ENCODE measurements around the gene SCO1.
A peak's percentile ranks its signal among the peaks of the same experiment; 100 is the strongest.
"Not testable (repeated sequence)": the region's sequence is repeated elsewhere in the genome, so short reads cannot be mapped to it uniquely, and the experiment has no call there.

The SCO1 gene

DNA sequence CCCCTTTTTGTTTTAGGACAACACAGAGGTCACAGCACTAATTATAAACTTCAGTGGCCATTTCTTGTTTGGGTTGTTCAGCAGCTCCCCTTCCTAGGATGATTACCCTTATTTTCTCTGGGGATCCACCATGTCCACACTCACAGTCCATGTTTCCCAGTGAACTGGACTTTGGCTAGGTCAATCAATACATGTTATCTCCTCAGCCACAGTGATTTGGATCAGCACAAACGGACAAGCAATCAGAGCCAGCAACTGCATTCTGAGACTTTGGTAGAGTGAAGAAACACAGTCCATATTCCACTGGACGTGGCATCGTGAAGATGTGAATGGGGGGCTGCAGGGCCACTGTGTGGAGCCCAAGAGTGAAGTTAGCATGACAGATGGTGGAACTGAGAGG is 27.9 kb upstream of the SCO1 start:
- no peak for DNase-seq

DNA sequence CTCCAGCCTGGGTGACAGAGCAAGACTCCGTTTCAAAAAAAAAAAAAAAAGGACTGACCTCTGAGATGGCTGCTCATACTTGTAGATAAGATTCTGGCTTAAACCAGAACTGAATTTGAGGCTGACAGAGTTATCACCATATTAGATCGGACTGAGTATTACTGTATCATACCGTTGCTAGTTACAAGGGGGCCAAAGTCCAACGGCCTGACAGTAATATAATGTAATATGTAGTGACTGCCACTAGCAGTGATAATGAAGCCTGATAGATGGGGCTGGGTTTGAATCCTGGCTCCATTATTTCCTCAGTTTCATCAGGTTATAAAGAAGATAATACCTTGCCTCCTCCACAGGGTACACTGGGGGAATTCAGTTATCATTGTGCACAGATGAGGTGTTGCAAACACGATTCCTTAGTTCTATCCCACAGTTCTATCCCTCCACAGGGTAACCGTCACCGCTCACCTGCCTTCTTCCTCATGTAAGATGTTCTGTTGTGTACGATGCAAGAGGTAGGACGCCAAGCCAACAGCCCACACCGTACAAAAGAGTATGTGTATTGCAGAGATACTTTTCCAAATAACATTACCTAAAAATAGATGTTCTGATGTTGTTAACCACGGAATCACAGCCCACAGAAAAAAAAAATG is 27.3 kb upstream of the SCO1 start:
- DNase-seq = no peak

DNA sequence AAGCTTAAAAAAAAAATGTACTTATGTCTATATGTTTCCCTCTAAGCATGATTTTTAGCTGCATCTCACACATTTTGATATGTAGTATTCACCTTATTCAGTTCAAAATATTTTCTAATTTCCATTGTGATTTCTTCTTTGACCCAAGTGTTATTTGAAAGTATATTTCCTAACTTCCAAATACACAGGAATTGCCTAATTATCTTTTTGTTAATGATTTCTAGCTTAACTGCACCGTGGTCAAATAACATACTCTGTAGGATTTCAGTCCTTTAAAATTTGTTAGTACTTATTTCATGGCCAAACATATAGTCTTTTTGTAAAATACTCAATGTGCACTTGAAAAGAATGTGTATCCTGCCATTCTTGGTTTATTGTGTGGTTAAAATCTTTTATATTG is 21.2 kb upstream of the SCO1 start:
- DNase-seq = no peak

DNA sequence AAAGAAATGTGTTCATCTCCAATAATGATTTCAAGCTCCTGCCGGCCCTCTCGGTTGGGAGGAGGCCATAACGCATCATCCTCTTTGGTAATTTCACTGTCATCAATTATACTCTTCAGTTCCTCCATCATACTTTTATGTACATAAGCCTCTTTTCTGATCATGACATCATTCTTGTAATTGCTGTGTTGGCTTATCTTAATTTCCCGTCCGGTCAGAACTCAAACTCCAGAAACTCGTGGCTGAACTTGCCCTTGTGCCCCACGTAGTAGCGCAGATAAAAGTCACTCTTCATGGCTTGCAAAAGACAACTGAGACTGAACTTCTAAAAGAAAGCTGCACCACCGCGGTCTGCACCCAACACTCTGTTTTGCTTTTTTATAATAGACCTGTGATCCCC is 18.9 kb upstream of the SCO1 start:
- no peak for DNase-seq

DNA sequence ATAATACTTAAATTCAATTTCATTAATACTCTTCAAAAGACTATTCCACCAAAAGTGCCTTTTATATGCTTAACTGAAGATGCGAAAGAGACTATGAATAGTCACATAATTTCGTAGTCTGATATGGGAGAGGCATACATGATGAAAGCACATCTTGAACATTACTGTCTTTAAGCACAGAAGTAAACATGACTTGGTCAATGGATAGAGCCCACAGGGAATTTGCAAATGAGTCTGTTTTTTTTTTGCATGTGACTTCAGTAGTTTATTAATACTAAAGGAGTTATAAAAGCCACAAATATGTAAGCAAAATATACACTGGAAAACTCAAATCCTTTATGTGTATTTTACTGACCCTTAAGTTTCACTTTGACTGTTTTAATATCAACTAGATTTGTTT is 16.0 kb upstream of the SCO1 start:
- peak; percentile 22 for DNase-seq

DNA sequence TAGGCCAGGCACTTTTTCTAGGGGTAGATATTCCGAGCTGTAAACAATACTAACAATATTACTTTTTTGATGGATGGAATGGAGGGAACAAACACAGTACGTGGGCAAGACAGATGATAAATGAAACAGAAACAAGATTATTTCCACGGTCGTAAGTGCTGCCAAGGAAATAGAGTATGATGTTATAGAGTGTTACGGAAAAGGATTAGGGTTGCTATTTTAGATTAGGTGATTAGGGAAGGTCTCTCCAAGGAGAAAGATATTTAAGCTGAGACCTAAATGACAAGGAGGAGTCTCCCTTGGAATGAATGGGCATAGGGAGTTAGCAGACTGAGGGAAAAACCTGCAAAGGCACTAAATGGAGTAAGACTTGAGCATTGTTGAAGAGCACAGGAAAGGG is 8.4 kb upstream of the SCO1 start:
- DNase-seq = no peak

DNA sequence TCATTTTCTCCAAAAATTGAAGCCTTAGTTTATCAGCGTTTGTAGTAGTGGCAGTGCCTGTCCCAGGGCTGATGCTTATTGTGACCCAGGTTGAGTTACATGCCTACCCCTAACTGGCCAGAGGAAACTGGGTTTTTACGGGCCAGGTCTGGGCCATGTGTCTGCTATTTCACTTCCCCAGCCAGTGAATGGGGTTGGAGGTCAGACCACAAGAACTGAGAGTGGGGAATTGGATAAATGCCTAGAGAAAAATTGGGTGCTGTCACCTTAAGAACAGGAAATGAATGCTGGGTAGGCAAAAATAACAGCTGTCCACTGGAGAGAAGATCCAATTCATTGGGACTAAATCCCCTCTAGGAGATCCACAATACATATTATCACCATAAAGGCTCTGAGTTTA is 5.2 kb upstream of the SCO1 start:
- DNase-seq = peak; percentile 64

DNA sequence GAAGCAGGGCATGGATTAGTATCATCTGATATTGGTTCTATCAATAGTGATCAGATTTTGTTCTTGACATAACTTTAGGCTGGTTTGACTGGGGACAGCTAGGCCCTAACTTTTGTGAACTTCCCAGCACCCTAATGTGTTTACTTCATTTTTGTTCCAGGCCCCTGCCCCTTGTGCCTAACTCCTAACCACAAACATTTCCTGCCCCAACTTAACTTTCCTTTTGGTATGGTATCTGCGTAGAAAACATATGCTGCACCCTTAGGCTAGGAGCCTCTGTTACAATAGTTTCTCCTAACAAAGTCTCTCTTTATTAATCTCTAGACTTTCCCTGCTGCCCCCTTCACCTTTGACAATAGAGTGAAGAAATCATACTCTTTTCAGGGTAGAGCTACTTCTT is 2.5 kb upstream of the SCO1 start:
- DNase-seq = no peak

DNA sequence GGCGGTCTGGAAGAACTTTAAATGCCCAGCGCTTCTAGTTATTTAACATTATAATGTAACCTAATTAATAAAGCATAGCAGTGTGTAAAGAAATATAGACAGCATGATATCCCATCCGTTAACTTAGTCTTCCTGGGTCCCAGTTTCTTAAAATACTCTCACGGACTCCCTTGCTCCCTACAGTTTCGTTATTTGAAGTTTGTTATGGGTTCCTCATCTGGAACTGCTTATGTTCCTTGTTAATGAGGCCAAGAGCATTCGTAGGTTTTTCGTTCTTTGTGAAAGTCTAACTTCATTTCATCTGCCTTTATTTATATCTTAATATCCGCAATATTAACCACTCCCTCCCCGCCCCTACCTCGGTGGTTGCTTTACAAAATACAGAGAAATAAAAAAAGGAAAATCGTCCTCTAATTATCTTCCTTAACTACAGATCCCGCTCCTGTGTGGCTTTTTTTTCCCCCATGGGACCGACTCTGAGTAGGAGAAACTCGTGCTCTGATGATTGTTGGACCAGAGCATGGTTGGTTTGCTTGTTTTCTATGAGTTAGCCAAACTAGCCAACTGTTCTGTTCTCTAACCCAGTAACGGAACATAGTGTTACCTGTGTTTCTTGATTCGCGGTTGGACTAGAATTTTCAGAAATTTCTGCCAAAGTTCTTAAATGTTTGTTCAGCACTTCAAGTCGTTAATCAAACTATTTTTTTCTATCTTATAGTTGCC is 924 bp upstream of the SCO1 start:
- DNase-seq = peak; percentile 7

DNA sequence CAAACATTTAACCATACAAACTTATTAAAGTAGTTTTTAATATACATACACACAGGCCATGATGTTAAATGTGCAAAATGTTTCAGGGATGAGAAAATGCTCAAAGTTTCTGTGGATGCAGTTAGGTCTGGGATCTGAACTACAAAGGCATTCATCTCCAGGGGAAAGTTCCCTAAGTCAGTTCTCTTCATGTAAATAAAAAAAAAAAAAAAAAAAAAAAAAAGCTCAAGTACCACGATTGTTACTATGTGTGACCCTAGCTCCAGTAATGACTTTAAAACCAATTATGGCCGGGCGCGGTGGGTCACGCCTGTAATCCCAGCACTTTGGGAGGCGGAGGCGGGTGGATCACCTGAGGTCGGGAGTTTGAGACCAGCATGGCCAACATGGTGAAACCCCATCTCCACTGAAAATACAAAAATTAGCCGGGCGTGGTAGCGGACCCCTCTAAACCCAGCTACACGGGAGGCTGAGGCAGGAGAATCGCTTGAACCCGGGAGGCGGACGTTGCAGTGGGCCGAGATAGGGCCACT is 1.4 kb downstream of the SCO1 start:
- not testable (repeated sequence) for DNase-seq

DNA sequence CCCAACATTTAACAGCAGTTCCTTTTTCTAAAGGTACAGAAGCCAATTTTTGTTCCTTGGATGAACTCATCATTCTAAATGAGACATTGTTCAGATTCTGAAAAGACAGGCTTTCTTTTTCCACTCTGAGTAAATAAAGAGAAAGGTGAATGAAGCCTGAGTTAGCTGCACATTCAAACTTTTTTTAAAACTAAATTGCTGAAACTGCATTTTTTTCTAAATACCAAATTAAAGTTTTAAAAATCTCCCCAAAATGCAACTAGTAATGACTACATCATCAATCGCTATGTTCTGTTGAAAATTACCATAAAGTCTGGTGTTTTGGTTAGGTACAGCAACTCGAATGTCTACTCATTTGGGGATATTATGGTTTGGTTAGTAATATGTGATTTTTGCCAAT is 9.8 kb downstream of the SCO1 start:
- no peak for DNase-seq

DNA sequence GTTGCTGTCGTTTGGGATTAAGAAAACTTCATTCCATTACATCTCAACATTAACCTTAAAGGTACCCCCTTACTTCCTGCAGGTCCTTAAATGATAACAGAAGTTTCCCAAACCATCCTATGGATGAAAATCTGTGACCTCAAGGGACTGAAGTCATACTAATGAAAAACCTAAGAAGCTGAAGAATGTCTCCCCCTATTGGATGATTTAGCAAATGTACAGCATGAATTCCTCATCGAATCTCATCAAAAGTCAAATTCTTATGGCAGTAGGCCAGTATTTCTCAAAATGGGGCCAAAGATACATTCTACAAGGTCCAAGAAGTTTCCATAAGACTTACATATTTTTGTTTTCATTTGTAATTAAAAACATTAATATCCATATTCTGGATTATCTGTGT is 13.5 kb downstream of the SCO1 start:
- peak; percentile 54 for DNase-seq

DNA sequence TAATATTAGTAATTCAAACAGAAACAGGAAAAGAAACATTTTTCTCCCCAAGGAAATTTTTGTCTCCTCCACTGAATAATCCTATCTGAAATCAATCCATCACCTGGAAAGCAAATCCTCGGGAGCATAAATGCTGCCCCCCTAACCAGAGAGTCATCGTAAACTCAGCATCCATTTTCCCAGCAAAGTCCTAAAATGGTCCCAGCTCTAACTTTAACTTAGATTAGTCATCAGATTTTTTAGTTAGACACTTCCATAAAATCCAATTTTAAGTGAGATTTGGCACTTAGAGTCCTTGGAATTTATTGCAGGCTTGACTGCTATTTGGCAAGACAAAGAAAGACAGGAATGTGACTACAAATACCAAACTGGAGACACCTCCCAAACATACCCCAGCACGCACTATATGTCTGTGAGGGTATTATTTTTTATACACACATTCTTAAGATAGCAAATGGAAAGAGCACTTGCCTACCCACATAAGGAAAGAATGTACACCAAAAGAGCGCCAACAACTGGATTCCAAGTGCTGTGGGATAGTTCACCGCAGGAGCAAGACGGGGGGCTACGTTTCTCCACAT is 15.4 kb downstream of the SCO1 start:
- DNase-seq = no peak

DNA sequence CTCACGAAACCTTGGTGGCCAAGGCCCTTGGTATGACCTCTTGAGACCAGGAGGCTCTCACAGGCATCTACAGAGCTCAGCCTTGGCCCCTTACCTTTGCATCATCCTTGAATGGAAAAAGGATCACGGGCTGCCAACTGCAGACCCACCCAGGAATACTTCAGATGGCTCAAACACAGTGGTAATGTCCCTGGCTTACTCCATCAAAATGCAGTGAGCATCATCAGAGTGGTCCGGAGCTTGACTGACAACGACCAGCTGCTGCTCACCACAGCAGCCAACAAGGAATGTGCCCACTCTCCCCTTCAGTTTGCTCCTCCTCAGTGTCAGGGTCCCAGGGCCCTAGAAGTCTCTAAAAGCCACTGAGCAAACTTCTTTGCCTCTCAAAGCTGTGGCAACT is 22.6 kb downstream of the SCO1 start:
- DNase-seq = no peak

DNA sequence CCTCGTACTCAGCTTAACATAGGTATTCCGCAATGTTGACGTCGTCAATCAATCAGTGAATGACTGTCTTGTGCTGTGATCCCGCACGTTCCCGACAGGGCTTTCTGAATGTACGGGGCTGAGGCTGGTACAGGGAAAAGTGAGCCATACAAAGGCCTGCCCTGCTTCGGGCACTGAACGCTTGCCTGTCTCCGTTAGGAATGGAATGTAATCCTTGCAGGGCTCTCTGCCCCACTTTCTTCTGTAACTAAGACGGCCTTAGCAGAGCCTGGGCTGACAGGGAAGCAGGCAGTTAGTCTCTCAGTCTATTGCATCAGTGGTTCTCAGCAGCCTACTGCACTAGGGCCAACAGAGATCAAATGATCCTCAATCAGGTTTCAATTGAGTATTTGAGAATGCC is 24.0 kb downstream of the SCO1 start:
- no peak for DNase-seq

DNA sequence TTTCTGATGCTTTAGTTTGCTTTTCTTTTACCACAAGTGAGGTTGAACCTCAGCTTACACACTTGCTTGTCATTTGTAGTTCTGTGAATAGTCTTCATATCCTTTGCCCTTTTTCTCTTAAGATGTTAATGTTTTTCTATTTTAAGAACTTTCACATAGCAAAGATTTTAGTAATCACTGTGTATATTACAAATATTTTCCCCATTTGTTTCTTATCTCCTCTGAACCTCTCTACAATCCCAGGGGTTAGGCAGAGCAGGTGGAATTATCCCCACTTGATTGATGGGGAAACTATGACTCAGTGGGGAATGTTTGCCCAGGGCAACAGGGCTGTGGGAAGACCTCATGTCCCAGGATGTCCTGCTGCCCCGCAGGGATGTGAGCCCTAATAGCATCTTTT is 28.6 kb downstream of the SCO1 start:
- DNase-seq = peak; percentile 40

DNA sequence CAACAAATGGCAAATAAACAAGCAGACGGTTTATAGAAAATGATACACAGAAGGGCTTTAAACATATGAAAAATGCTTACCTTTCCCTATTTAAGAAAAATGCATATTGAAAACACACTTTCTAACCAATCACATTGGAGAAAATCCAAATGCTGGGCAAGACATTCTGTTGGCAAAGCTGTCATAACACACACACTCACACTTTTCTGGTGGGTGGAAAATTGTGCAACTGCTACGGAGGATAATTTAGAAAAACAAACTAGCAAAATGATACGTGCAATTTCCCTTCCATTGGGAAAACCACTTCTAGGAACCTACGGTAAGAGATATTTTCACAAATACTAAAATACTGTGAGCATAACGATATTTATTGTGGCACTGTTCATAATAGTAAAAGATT is 30.4 kb downstream of the SCO1 start:
- DNase-seq = no peak

DNA sequence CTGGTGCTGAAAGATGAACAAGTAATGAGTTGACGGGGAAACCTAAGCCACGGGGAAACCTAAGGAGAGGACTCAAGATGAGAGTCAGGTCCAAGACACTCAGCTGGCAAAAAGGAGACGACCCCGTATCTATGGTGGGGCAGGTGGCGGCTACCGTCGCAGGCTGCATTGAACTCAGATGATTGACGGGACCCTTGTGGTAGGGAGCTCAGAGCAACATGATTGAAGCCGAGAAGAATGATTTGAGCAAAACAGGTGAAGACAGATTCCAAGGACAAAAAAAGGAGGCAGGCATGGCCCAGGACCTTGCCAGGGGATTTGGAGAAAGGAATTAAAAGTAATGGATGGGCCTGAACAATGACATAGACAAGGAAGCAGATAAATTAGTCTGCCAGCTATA is 32.8 kb downstream of the SCO1 start:
- no peak for DNase-seq

DNA sequence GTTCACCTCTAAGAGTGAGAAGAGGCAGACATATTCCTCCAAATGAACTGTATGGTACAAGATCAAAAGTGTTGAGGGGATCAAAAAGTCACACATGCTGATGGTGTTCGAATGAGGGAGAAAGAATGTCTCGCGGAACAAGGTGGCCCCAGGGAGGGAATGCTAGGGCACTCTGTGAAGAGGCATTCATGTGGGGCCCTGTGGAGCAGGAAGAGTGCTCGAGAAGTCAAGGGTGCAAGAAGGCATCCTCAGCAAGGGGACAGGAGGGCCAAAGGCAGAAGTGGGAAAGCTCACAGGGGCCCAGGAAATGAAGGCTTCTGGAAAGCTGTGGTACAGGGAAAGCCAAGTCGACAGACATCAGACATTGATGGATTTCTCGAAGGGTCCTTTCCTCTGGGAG is 34.1 kb downstream of the SCO1 start:
- no peak for DNase-seq

DNA sequence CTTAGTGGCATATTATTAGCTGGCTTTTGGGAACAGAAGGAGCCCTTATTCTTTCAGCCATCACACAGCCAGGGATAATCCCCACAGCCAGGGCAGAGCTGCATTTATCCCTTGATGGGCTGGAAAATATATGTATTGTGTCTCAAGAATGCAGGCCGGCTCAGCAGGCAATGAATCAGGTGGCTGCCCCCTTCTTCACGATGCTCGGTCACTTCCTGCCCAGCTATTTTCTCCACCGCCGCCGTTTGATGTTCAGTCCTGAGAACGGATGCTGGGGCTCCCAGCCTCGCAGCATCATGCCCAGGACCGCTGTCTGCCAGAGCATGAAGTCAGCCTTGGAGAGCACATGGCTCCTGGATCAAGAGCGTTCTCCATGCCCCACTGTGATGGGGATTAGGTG is 35.9 kb downstream of the SCO1 start:
- no peak for DNase-seq

DNA sequence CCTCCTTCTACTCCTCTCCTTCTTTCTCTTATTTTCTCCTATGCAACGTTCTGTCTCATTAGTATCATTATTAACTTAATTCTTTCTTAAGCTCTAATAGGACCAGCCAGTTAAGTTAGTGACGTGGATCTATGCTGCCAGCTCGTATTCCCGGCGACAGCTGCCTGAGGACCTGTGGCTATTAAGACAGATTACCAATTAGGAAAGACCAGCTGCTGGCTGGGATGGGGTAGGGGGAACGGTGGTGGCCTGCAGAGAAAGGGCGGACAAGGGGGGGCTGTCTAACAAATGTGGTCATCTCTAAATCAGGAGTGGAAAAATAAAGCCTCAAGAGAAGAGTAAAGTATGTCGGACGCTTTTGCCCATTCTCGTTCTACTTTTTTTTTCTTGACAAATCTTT is 39.5 kb downstream of the SCO1 start:
- DNase-seq = no peak

DNA sequence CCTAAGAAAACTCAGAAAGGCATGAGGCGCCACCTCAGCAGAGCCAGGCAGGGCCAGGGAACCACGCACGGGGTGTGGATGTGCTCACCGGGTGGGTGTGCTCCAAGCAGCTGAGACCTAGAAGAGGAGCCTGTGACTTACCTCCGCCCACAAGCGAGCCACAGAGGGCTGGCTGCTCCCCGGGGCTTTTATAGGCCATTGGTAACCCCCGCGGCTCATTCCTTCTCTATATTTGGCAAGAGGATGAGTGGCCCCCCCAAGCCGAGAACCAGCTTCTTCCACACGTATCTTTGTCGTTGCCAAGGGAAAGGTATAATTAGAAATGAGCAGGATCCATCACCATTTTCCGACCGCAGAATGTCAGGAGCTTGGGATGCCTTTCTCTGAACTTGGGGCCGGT is 40.2 kb downstream of the SCO1 start, which contains the start of gene MYH3:
MYH3 (minus strand) TSS at position 162 of the 400 bp plus-strand sequence. CDS start 2,245 bp downstream, outside the sequence.
- no peak for DNase-seq

DNA sequence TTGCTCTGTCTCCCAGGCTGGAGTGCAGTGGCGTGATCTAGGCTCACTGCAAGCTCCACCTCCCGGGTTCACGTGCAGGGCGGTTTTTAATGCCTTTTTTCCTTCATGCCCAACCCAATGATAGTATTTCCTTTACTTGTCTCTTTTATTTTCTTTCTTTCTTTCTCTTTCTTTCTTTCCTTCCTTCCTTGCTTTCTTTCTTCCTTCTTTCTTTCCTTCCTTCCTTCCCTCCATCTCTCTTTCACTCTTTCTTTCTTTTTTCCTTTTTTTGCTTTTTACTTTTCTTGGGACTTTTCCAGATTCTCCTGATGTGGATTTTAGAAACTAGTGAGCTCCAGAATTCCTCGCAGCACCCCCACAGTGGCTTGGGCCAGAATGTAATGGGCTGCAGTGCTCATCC is 43.3 kb downstream of the SCO1 start:
- no peak for DNase-seq

DNA sequence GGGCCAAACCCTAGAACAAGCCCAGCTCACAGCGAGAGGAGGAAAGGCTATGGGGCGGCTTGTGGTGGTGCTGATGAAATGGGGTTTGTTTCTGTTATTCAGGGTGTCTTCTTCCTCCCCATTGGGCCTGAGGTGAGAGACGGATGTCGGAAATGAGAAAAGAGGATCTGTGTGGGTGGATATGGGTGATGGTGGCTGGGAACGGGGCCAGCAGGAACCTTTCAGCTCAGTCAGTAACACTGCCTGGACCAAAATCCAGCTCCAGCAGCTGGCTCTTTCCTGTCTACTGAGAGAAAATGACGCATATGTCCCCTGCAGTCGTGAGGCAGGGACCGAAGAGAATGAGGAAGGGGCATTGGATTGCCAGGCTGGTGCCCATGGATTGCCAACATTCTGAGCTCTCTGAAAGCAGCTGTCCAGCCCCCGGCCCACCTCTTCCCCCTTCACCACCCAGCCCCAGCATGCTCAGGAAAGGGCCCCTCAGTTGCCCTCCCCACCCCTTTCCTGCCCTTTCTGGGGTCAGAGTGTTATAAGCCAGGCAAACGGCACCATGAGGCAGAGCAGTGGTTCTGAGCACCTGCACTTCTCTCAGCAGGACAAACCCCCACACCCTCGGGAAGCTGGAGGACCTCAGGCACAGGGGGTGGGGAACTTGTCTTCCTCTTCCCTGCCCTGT is 44.2 kb downstream of the SCO1 start:
- no peak for DNase-seq

Measured in HCEC 1CT (cell line).